Measurements from ENCODE around the gene OR13J1. TPM values are rescaled to one million over a fixed set of nuclear protein-coding genes. Genes with fewer than 3 reads are reported as not detected.
"Not testable (repeated sequence)": the region's sequence is repeated elsewhere in the genome, so short reads cannot be mapped to it uniquely, and the experiment has no call there.

OR13J1 gene
- total RNA-seq, 1 donor: not detected

DNA sequence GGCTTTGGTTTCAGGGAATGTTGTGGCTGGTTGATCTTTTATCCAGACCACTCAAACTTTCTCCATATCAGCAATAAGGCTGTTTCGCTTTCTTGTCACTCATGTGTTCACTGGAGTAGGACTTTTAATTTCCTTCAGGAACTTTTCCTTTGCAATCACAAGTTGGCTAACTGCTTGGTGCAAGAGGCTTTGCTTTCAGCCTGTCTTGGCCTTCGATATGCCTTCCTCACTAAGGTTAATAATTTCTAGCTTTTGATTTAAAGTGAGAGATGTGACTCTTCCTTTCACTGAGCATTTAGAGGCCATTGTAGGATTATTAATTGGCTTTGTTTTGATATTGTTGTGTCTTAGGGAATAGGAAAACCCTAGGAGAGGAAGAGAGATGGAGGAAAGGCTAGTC is 28.8 kb upstream of the OR13J1 start:
- no peak for DNase-seq (ENCODE audit: low read depth)
- H3K4me3 ChIP-seq (ENCODE audit: low read depth, low read length): no peak overlapping the region
- TF ChIP-seq, protein P1, sequence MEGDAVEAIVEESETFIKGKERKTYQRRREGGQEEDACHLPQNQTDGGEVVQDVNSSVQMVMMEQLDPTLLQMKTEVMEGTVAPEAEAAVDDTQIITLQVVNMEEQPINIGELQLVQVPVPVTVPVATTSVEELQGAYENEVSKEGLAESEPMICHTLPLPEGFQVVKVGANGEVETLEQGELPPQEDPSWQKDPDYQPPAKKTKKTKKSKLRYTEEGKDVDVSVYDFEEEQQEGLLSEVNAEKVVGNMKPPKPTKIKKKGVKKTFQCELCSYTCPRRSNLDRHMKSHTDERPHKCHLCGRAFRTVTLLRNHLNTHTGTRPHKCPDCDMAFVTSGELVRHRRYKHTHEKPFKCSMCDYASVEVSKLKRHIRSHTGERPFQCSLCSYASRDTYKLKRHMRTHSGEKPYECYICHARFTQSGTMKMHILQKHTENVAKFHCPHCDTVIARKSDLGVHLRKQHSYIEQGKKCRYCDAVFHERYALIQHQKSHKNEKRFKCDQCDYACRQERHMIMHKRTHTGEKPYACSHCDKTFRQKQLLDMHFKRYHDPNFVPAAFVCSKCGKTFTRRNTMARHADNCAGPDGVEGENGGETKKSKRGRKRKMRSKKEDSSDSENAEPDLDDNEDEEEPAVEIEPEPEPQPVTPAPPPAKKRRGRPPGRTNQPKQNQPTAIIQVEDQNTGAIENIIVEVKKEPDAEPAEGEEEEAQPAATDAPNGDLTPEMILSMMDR (IDR thresholded peaks at IDR 0.05; ENCODE audit: insufficient read depth, low read length): no peak

DNA sequence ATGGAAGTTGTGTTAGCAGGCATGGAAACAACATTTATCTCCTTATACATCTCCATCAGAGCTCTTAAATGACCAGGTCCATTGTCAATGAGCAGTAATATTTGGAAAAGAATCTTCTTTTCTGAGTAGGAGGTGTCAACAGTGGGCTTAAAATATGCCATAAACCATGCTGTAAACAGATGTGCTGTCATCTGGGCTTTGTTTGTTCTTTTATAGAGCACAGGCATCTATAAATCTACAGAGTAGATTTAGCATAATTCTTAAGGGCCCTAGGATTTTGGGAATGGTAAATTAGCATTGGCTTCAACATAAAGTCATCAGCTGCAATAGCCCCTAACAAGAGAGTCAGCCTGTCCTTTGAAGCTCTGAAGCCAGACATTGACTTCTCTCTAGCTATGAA is 28.1 kb upstream of the OR13J1 start:
- H3K4me3 ChIP-seq (ENCODE audit: low read depth, low read length): no peak overlapping the region
- TF ChIP-seq, protein P1 (IDR thresholded peaks at IDR 0.05; ENCODE audit: insufficient read depth, low read length): no peak
- DNase-seq (ENCODE audit: low read depth): no peak

DNA sequence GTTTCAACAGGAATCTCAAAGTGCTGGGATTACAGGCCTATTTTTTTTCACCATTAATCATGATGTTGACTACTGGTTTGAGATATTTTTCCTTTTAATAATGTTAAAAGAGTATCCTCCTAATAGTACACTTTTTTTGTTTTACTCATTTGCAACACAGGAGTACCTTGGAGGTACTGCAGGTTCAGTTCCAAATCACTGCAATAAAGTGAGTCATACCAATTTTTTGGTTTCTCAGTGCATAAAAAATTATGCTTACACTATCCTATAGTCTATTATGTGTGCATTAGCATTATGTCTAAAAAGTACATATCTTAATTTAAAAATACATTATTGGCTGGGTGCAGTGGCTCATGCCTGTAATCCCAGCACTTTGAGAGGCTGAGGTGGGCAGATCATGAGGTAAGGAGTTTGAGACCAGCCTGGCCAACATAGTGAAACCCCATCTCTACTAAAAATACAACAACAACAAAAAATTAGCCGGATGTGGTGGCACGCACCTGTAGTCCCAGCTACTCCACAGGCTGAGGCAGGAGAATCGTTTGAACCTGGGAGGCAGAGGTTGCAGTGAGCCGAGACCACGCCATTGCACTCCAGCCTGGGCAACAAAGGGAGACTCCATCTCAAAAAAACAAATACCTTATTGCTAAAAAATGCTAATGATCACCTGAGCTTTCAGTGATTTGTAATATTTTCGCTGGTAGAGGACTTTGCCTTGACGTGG is 27.3 kb upstream of the OR13J1 start:
- not testable (repeated sequence) for DNase-seq (ENCODE audit: low read depth); H3K4me3 ChIP-seq (ENCODE audit: low read depth, low read length)

DNA sequence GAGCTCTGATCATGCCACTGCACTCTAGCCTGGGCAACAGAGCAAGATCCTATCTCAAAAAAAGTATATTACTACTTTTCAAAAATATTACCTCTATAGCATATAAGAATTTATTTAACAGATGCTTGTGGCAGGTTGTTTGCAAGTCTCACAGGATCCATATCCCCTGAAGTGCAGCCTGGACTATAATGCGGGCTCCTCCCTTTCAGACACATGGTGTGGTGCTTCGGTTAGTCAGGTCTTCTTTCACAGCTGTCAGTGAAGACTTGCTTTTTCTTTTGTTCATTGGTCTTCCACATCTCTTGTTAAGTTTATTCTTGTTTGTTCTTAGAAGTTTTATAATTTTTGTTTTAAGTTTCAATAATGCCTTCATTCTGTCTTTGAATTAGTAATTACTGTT is 26.4 kb upstream of the OR13J1 start:
- DNase-seq (ENCODE audit: low read depth): no peak
- H3K4me3 ChIP-seq (ENCODE audit: low read depth, low read length): no peak overlapping the region
- TF ChIP-seq, protein P1 (IDR thresholded peaks at IDR 0.05; ENCODE audit: insufficient read depth, low read length): no peak

- TF ChIP-seq, protein P1 (IDR thresholded peaks at IDR 0.05; ENCODE audit: insufficient read depth, low read length): no peak
- no peak for DNase-seq (ENCODE audit: low read depth)
- no peak overlapping the region for H3K4me3 ChIP-seq (ENCODE audit: low read depth, low read length)
These were observed 21.9 kb upstream of the OR13J1 start for GRCh38 chr9:35892051-35892450.

- DNase-seq (ENCODE audit: low read depth): peak; percentile 49
- no peak overlapping the region for H3K4me3 ChIP-seq (ENCODE audit: low read depth, low read length)
- TF ChIP-seq, protein P1 (IDR thresholded peaks at IDR 0.05; ENCODE audit: insufficient read depth, low read length): no peak
These were observed 21.4 kb upstream of the OR13J1 start for GRCh38 chr9:35891646-35892045.

DNA sequence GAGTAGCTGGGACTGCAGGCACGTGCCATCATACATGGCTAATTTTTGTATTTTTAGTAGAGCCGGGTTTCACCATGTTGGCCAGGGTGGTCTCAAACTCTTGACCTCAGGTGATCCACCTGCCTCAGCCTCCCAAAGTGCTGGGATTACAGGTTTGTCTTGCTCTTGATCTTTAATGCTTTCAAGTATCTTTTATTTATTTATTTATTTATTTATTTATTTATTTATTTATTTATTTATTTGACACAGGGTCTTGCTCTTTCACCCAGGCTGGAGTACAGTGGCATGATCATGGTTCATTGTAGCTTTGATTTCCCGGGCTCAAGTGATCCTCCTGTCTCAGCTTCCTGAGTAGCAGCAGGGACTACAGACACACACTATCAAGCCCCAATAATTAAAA is 14.7 kb upstream of the OR13J1 start:
- not testable (repeated sequence) for H3K4me3 ChIP-seq (ENCODE audit: low read depth, low read length); DNase-seq (ENCODE audit: low read depth)

DNA sequence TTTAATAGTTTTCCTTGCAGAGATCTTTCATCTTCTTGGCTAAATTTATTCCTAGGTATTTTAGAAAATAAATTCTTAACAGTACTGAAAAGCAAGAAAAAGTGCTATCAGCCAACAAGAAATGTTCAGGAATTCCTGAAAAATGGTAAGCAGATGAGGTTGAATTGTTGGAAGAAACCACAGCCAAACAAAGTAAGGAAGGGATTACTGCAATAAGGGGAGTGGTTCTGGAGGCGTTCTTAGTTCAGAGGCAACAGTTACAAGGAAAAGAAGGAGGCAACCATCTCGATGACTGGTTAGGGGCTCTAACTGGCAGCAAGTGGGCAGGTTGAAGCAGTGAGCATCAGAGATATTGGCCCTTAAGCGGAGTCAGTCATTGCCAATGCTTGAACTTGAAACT is 12.8 kb upstream of the OR13J1 start:
- no peak overlapping the region for H3K4me3 ChIP-seq (ENCODE audit: low read depth, low read length)
- peak; percentile 72 for DNase-seq (ENCODE audit: low read depth)
- TF ChIP-seq, protein P1 (IDR thresholded peaks at IDR 0.05; ENCODE audit: insufficient read depth, low read length): no peak
